ENCODE measurements around the gene TBC1D25.

The TBC1D25 gene

DNA sequence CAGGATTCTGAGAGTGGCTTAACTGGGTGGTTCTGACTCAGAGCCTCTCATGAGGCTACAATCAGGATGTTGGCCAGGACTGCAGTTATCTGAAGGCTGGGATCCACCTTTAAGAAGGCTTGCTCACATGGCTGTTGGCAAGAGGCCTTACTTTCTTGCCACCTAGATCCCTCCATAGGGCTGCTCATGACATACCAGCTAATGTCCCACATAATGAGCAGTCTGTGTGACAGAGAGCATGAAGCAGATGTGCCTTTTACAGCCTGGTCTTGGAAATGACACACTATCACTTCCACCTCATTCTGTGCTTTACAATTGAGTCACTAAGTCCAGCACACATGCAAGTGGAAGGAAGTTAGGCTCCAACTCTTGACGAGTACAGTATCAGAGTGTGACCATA, 30.4 kb downstream of the TBC1D25 start:
- Histone ChIP-seq H3K9ac (ENCODE audit: low read length) (no peak overlapping the region), H3K14ac (ENCODE audit: low read length) (no peak overlapping the region), H2BK120ac (ENCODE audit: insufficient read depth, low read length, poor library complexity) (no peak overlapping the region), H3K4me1 (ENCODE audit: control insufficient read depth in 1 of 2, insufficient read depth in 2 of 2, low read length in 2 of 2) (no peaks in the 10 kb centered on the region), H3K4me3 (ENCODE audit: low read depth, low read length) (no peak overlapping the region), H2BK5ac (ENCODE audit: low read depth, low read length, poor library complexity) (no peak overlapping the region), H3K27me3 (ENCODE audit: insufficient read depth, low read length) (no peaks in the 10 kb centered on the region), H3K4ac (ENCODE audit: low read depth, low read length) (no peak overlapping the region), H4K12ac (ENCODE audit: low read depth, low read length) (no peak overlapping the region), H3K79me2 (ENCODE audit: control insufficient read depth, insufficient read depth, low read length, poor library complexity) (peaks cover 3% of the 10 kb centered on the region), H3K23ac (ENCODE audit: low read length) (no peak overlapping the region), H3K36me3 (ENCODE audit: control insufficient read depth in 1 of 2, insufficient read depth in 2 of 2, low read length in 2 of 2) (no peaks in the 10 kb centered on the region), H4K91ac (ENCODE audit: low read depth, low read length) (no peak overlapping the region), H3K4me2 (ENCODE audit: low read length) (no peak overlapping the region), H3K27ac (ENCODE audit: low read depth, low read length) (no peak overlapping the region), H2AFZ (ENCODE audit: insufficient read depth, low read length, poor library complexity) (no peak overlapping the region), H2AK5ac (ENCODE audit: low read length) (no peak overlapping the region), H3K79me1 (ENCODE audit: low read length) (peaks cover 9% of the 10 kb centered on the region), H3K18ac (ENCODE audit: low read length) (no peak overlapping the region), H4K8ac (ENCODE audit: low read depth, low read length) (no peak overlapping the region), H3K9me3 (ENCODE audit: insufficient read depth, low read depth, low read length) (no peaks in the 10 kb centered on the region), H2BK12ac (ENCODE audit: low read length) (no peak overlapping the region)
- no CpG with 5 or more reads among the region's 1 CpG for WGBS (ENCODE audit: extremely low coverage, insufficient coverage, insufficient read length)
- DNase-seq = no peak

- H3K23ac ChIP-seq (ENCODE audit: low read length) = no peak overlapping the region
- no peaks in the 10 kb centered on the region for H3K9me3 ChIP-seq (ENCODE audit: insufficient read depth, low read depth, low read length)
- peaks cover 10% of the 10 kb centered on the region for H3K79me2 ChIP-seq (ENCODE audit: control insufficient read depth, insufficient read depth, low read length, poor library complexity)
- H2AK5ac ChIP-seq (ENCODE audit: low read length) = peak overlapping the region; percentile 77
- H3K36me3 ChIP-seq (ENCODE audit: control insufficient read depth in 1 of 2, insufficient read depth in 2 of 2, low read length in 2 of 2) = peaks cover 17 to 24% of the 10 kb centered on the region in 2 experiments
- peak overlapping the region; percentile 70 for H3K4ac ChIP-seq (ENCODE audit: low read depth, low read length)
- peak; percentile 38 to 69 for DNase-seq
- peak overlapping the region; percentile 97 for H3K4me3 ChIP-seq (ENCODE audit: low read depth, low read length)
- H2BK5ac ChIP-seq (ENCODE audit: low read depth, low read length, poor library complexity) = no peak overlapping the region
- peak overlapping the region; percentile 70 for H4K12ac ChIP-seq (ENCODE audit: low read depth, low read length)
- H3K4me2 ChIP-seq (ENCODE audit: low read length) = peak overlapping the region; percentile 71
- H3K27ac ChIP-seq (ENCODE audit: low read depth, low read length) = no peak overlapping the region
- H3K4me1 ChIP-seq (ENCODE audit: control insufficient read depth in 1 of 2, insufficient read depth in 2 of 2, low read length in 2 of 2) = peaks cover 10% of the 10 kb centered on the region in 2 experiments
- H4K91ac ChIP-seq (ENCODE audit: low read depth, low read length) = peak overlapping the region; percentile 66
- no peak overlapping the region for H2BK12ac ChIP-seq (ENCODE audit: low read length)
- H3K79me1 ChIP-seq (ENCODE audit: low read length) = peaks cover 12% of the 10 kb centered on the region
- peak overlapping the region; percentile 99 for H4K8ac ChIP-seq (ENCODE audit: low read depth, low read length)
- H3K14ac ChIP-seq (ENCODE audit: low read length) = peak overlapping the region; percentile 84
- no peak overlapping the region for H3K18ac ChIP-seq (ENCODE audit: low read length)
- H3K27me3 ChIP-seq (ENCODE audit: insufficient read depth, low read length) = no peaks in the 10 kb centered on the region
- WGBS (ENCODE audit: extremely low coverage, insufficient coverage, insufficient read length) = no CpG with 5 or more reads among the region's 19 CpGs
- peak overlapping the region; percentile 87 for H2AFZ ChIP-seq (ENCODE audit: insufficient read depth, low read length, poor library complexity)
- no peak overlapping the region for H2BK120ac ChIP-seq (ENCODE audit: insufficient read depth, low read length, poor library complexity)
- H3K9ac ChIP-seq (ENCODE audit: low read length) = no peak overlapping the region
Observed at GRCh38 chrX:48573690-48574269, 34.3 kb downstream of the TBC1D25 start.

GRCh38 chrX:48574270-48575266, 35.1 kb downstream of the TBC1D25 start, which contains the start of gene RBM3:
Gene RBM3 (plus strand): TSS chrX:48574484. CDS start chrX:48575181, 697 bp downstream.
- H3K9me3 ChIP-seq (ENCODE audit: insufficient read depth, low read depth, low read length) = no peaks in the 10 kb centered on the region
- peak within 1 kb of the TSS; percentile 71 for H3K4me2 ChIP-seq (ENCODE audit: low read length)
- H4K8ac ChIP-seq (ENCODE audit: low read depth, low read length) = peak within 1 kb of the TSS; percentile 99
- peak within 1 kb of the TSS; percentile 99 for H4K91ac ChIP-seq (ENCODE audit: low read depth, low read length)
- peaks cover 12% of the 10 kb centered on the region for H3K79me1 ChIP-seq (ENCODE audit: low read length)
- H2AK5ac ChIP-seq (ENCODE audit: low read length) = peak within 1 kb of the TSS; percentile 91
- no peaks in the 10 kb centered on the region for H3K27me3 ChIP-seq (ENCODE audit: insufficient read depth, low read length)
- WGBS (ENCODE audit: extremely low coverage, insufficient coverage, insufficient read length) = no CpG with 5 or more reads among the region's 71 CpGs
- H3K23ac ChIP-seq (ENCODE audit: low read length) = no peak within 1 kb of the TSS
- H3K9ac ChIP-seq (ENCODE audit: low read length) = peak within 1 kb of the TSS; percentile 100
- peaks cover 10% of the 10 kb centered on the region for H3K79me2 ChIP-seq (ENCODE audit: control insufficient read depth, insufficient read depth, low read length, poor library complexity)
- H3K36me3 ChIP-seq (ENCODE audit: control insufficient read depth in 1 of 2, insufficient read depth in 2 of 2, low read length in 2 of 2) = peaks cover 17 to 31% of the 10 kb centered on the region in 2 experiments
- peak within 1 kb of the TSS; percentile 78 for H2BK5ac ChIP-seq (ENCODE audit: low read depth, low read length, poor library complexity)
- H2BK12ac ChIP-seq (ENCODE audit: low read length) = no peak within 1 kb of the TSS
- H2BK120ac ChIP-seq (ENCODE audit: insufficient read depth, low read length, poor library complexity) = peak within 1 kb of the TSS; percentile 93
- peaks cover 10 to 12% of the 10 kb centered on the region in 2 experiments for H3K4me1 ChIP-seq (ENCODE audit: control insufficient read depth in 1 of 2, insufficient read depth in 2 of 2, low read length in 2 of 2)
- peak; percentile 78 to 87 for DNase-seq
- peak within 1 kb of the TSS; percentile 95 for H3K27ac ChIP-seq (ENCODE audit: low read depth, low read length)
- H3K18ac ChIP-seq (ENCODE audit: low read length) = peak within 1 kb of the TSS; percentile 96
- peak within 1 kb of the TSS; percentile 87 for H2AFZ ChIP-seq (ENCODE audit: insufficient read depth, low read length, poor library complexity)
- H4K12ac ChIP-seq (ENCODE audit: low read depth, low read length) = peak within 1 kb of the TSS; percentile 92
- H3K14ac ChIP-seq (ENCODE audit: low read length) = peak within 1 kb of the TSS; percentile 98
- peak within 1 kb of the TSS; percentile 94 for H3K4ac ChIP-seq (ENCODE audit: low read depth, low read length)
- peak within 1 kb of the TSS; percentile 97 for H3K4me3 ChIP-seq (ENCODE audit: low read depth, low read length)

DNA sequence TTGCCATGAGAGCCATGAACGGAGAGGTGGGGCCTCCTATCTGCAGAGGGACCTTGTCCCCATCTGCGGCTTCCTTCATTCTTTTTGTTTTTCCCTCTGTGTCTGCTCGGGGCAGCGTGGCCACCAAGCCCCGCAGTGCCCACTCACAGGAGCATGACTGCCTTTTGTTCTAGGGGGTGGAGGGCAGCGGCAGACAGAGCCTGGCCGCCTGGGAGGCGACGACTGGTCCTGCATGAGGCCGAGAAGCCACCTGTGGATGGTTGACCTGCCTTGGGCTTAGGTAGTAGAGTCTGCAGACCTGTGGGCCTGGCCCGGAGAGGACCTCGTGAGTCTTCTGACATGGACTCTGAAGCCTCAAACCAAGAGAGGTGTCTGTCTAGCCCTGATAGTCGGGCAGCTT, 36.1 kb downstream of the TBC1D25 start:
- Histone ChIP-seq H3K79me1 (ENCODE audit: low read length) (peaks cover 12% of the 10 kb centered on the region), H3K4me1 (ENCODE audit: control insufficient read depth in 1 of 2, insufficient read depth in 2 of 2, low read length in 2 of 2) (peaks cover 10 to 12% of the 10 kb centered on the region in 2 experiments), H2AFZ (ENCODE audit: insufficient read depth, low read length, poor library complexity) (no peak overlapping the region), H3K36me3 (ENCODE audit: control insufficient read depth in 1 of 2, insufficient read depth in 2 of 2, low read length in 2 of 2) (peaks cover 17 to 31% of the 10 kb centered on the region in 2 experiments), H2BK5ac (ENCODE audit: low read depth, low read length, poor library complexity) (no peak overlapping the region), H3K14ac (ENCODE audit: low read length) (peak overlapping the region; percentile 80), H3K27me3 (ENCODE audit: insufficient read depth, low read length) (no peaks in the 10 kb centered on the region), H3K9me3 (ENCODE audit: insufficient read depth, low read depth, low read length) (no peaks in the 10 kb centered on the region), H3K18ac (ENCODE audit: low read length) (no peak overlapping the region), H3K9ac (ENCODE audit: low read length) (no peak overlapping the region), H3K4me2 (ENCODE audit: low read length) (peak overlapping the region; percentile 71), H3K27ac (ENCODE audit: low read depth, low read length) (no peak overlapping the region), H3K4me3 (ENCODE audit: low read depth, low read length) (peak overlapping the region; percentile 97), H4K12ac (ENCODE audit: low read depth, low read length) (peak overlapping the region; percentile 92), H3K79me2 (ENCODE audit: control insufficient read depth, insufficient read depth, low read length, poor library complexity) (peaks cover 10% of the 10 kb centered on the region), H3K23ac (ENCODE audit: low read length) (no peak overlapping the region), H2BK120ac (ENCODE audit: insufficient read depth, low read length, poor library complexity) (no peak overlapping the region), H4K91ac (ENCODE audit: low read depth, low read length) (peak overlapping the region; percentile 95), H3K4ac (ENCODE audit: low read depth, low read length) (peak overlapping the region; percentile 94), H2AK5ac (ENCODE audit: low read length) (peak overlapping the region; percentile 91), H2BK12ac (ENCODE audit: low read length) (no peak overlapping the region), H4K8ac (ENCODE audit: low read depth, low read length) (peak overlapping the region; percentile 88)
- no peak for DNase-seq
- WGBS (ENCODE audit: extremely low coverage, insufficient coverage, insufficient read length) = no CpG with 5 or more reads among the region's 13 CpGs
